Adipose tissue (tissue), 3 donors: Measurements from ENCODE around the gene SPATA31A1. TPM values are rescaled to one million over a fixed set of nuclear protein-coding genes. Genes with fewer than 3 reads are reported as not detected.
"Not testable (repeated sequence)": the region's sequence is repeated elsewhere in the genome, so short reads cannot be mapped to it uniquely, and the experiment has no call there.

Source experiments
- H3K27ac ChIP-seq: one replicate; pipeline ENCODE4 v1.5.1; 2013; ENCODE audit warnings: low read depth, low read length
- WGBS, 3 donors: extraction: QIAGEN DNeasy Blood & Tissue Kit; methylation state at CpG; one replicate each; pipeline ENCODE4 v1.1.7; 2013; 5-methylcytosine and 5-hydroxymethylcytosine counted together
- polyA plus RNA-seq, 3 donors: library from polyadenylated mRNA; stranded (reverse); fragments of 200-250 nt; gene quantifications; one replicate each; pipeline ENCODE4 v1.2.3, GENCODE V29; 2013
- donor health status: healthy with polysubstance abuse.
- donor health status: Bipolar disorder and iron deficiency.
- donor health status: healthy.

The SPATA31A1 gene
- polyA plus RNA-seq = not detected

- WGBS, 3 donors = 73 to 100% (median 80%) methylated on average over 1 to 3 of the region's 6 CpGs
- not testable (repeated sequence) for H3K27ac ChIP-seq
These were observed at the start of gene SPATA31A1 for GRCh38 chr9:39355369-39355768. TSS of gene SPATA31A1 (plus strand) at chr9:39355669. CDS start at chr9:39355731, 62 bp downstream.

DNA sequence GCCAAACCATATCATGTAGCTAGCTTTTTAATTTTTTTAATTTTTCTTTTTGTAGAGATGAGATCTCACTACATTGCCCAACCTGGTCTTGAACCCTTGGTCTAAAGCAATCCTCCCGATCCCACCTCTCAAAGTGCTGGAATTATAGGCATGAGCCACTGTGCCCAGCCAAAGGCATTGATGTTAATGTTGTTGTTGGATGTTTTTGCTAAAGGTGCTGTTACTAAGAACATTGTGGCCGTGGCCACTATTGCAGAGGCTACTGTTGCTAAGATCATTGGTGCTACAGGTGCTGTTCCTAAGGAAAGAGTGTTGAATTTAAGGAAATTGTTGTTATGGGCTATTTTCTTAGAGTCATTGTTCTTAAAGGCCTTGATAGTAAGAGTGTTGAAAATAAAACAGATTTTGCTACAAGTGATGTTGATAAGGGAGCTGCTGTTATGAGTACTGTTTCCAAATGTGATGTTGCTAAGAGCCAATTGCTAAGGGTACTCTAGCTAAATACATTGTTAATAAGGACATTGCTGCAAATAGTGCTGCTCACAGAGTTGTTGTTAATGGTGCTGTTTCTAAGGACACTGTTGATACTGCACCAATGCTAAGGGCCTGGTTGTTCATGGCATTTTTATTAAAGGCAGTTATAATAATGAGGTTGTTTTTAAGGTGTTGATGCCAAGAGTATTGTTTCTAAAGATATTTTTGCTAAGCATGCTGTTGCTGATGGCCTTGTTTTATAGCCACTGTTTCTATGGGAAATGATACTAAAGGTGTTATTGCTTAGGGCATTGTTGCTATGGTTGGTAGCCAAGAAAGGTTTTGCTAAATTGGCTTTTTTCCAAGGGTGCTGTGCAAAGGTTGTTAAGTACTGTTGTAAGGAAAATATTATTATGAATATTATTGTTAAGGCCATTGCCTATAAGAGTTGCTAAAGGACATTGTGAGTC lies 52.1 kb downstream of the SPATA31A1 start:
- 71 to 88% (median 75%) methylated on average over 1 of the region's 2 CpGs for WGBS, 3 donors
- not testable (repeated sequence) for H3K27ac ChIP-seq

DNA sequence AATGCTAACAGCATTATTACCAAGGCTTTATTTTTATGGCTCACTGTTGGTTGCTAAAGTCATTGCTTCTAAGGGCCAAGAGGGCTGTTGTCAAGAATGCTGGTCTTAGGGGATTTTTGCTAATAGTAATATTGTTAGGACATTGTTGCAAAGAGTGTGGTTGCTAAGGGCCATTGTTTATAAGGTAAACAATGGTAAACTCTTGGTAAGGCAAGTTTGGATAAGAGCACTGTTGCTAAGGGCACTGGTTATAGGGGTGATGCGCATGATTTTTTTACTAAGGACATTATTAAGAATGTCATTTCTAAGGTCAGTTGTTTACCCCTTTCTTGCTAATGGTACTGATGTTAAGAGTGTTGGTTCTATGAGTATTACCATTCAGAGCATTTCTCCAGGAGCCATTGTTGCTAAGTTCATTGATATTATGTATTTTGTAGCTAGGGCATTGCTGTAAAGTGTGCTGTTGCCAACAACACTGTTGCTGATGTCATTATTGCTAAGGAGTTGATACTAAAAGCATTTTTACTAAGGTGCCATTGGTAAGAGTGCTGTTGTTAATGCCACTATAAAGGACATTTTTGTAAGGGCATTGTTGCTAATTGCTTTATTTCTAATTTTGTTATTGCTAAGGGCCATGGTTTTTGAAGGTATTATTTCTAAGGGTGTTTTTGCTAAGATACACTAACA lies 55.9 kb downstream of the SPATA31A1 start:
- no CpG with 5 or more reads among the region's 1 CpG for WGBS, 3 donors
- not testable (repeated sequence) for H3K27ac ChIP-seq

Other genes with a start within 250 kb of the SPATA31A1 start
- gene CNTNAP3, start 67.5 kb upstream of the SPATA31A1 start, polyA plus RNA-seq = 1 to 10 TPM in 2 of 3 donors, under 1 TPM in 1; 0.58 to 3.8 (median 2.7) TPM